ENCODE data around the gene PXN.
"Not testable (repeated sequence)": the region's sequence is repeated elsewhere in the genome, so short reads cannot be mapped to it uniquely, and the experiment has no call there.

The PXN gene

GRCh38 chr12:120239776-120240494 is 25.6 kb downstream of the PXN start:
- DNase-seq = no peak

GRCh38 chr12:120238839-120239445 is 26.6 kb downstream of the PXN start:
- DNase-seq = no peak

GRCh38 chr12:120238217-120238616 is 27.3 kb downstream of the PXN start:
- no peak for DNase-seq

GRCh38 chr12:120237360-120238171 is 28.0 kb downstream of the PXN start:
- DNase-seq = no peak

GRCh38 chr12:120236809-120237208 is 28.7 kb downstream of the PXN start:
- not testable (repeated sequence) for DNase-seq

GRCh38 chr12:120235369-120236323 is 29.9 kb downstream of the PXN start:
- no peak for DNase-seq

GRCh38 chr12:120234643-120235368 is 30.7 kb downstream of the PXN start:
- no peak for DNase-seq

- peak; percentile 65 for DNase-seq
Observed at GRCh38 chr12:120231316-120232011, 34.1 kb downstream of the PXN start.

- DNase-seq = no peak
Observed at GRCh38 chr12:120230974-120231315, 34.6 kb downstream of the PXN start.

- DNase-seq = no peak
Observed at GRCh38 chr12:120230326-120230973, 35.1 kb downstream of the PXN start.

GRCh38 chr12:120229487-120230325 is 35.8 kb downstream of the PXN start:
- DNase-seq = no peak

- no peak for DNase-seq
Observed at GRCh38 chr12:120229071-120229486, 36.5 kb downstream of the PXN start.

GRCh38 chr12:120228291-120229070 is 37.0 kb downstream of the PXN start:
- DNase-seq = peak; percentile 82

- DNase-seq = no peak
Observed at GRCh38 chr12:120228041-120228290, 37.6 kb downstream of the PXN start.

- DNase-seq = no peak
Observed at GRCh38 chr12:120227233-120228040, 38.1 kb downstream of the PXN start.

- DNase-seq = no peak
Observed at GRCh38 chr12:120225852-120226640, 39.5 kb downstream of the PXN start.

- no peak for DNase-seq
Observed at GRCh38 chr12:120225200-120225558, 40.4 kb downstream of the PXN start.

All from central memory CD4-positive, alpha-beta T cell (primary cell).